ENCODE data around the gene SLC25A18.

GRCh38 chr22:17613280-17613679 lies 50.0 kb downstream of the SLC25A18 start:
- no peak for TF ChIP-seq POLR2A (IDR thresholded peaks at IDR 0.05)
- TF ChIP-seq POLR2AphosphoS5 (IDR thresholded peaks at IDR 0.05), result no peak
- no peak for TF ChIP-seq CTCF (IDR thresholded peaks at IDR 0.05)
